B cell (primary cell): ENCODE results near the gene MRPL34. TPM values are rescaled to one million over a fixed set of nuclear protein-coding genes. Genes with fewer than 3 reads are reported as not detected.
A peak's percentile ranks its signal among the peaks of the same experiment; 100 is the strongest.

Experiments used
- ATAC-seq: fragments of 200-7000 bp; cut with Tn5 transposase; one replicate; pipeline ENCODE4 v1.10.0; 2021; ENCODE audit warnings: low read depth, mild to moderate bottlenecking, moderate number of reproducible peaks, moderate library complexity
- CTCF ChIA-PET: fragments of 350-600 bp; sonication (Branson Sonifier 250); formaldehyde crosslinking; loops from one replicate; lab custom pipeline; 2021; ENCODE audit warnings: antibody characterized with exemption, inconsistent platforms; lab: Charles Lee
- POLR2A ChIA-PET: fragments of 350-600 bp; sonication (Branson Sonifier 250); formaldehyde crosslinking; loops from one replicate; lab custom pipeline; 2021; ENCODE audit warnings: antibody characterized with exemption; lab: Charles Lee
- DNase-seq: peaks from one replicate; pipeline ENCODE4 v3.0.0; 2013
- H2AFZ ChIP-seq: 2 replicates; pipeline ENCODE4 v1.6.1; 2012; ENCODE audit warnings: mild to moderate bottlenecking, low read depth, low read length; ENCODE audit not compliant: insufficient read depth, poor library complexity, severe bottlenecking
- H3K27ac ChIP-seq, 2 donors: 1 replicate in 1 of 2; 2 replicates in 1 of 2; pipeline ENCODE4 v1.5.1; 2012 to 2013; ENCODE audit warnings: low read length in 2 of 2, mild to moderate bottlenecking in 2 of 2, moderate library complexity in 1 of 2
- H3K27me3 ChIP-seq, 4 experiments: fragments of 200-600 bp in 1 of 4; sonication (generic) in 1 of 4; replicated peaks in 1 of 4; 1 replicate in 2 of 4; 2 replicates in 2 of 4; pipeline versions ENCODE4 v1.6.1 to v1.7.0; 2013 to 2016; ENCODE audit warnings: low read length in 3 of 4, mild to moderate bottlenecking in 2 of 4, mixed read lengths in 1 of 4, moderate library complexity in 1 of 4; ENCODE audit not compliant: insufficient read depth in 4 of 4, control insufficient read depth in 3 of 4; ENCODE audit errors: control extremely low read depth in 1 of 4
- H3K36me3 ChIP-seq, 2 experiments: replicated peaks in 1 of 2; 1 replicate in 1 of 2; 2 replicates in 1 of 2; pipeline versions ENCODE4 v1.6.1 to v1.7.1; 2013; ENCODE audit warnings: low read length in 1 of 2; ENCODE audit not compliant: insufficient read depth in 2 of 2, control insufficient read depth in 1 of 2; ENCODE audit errors: control extremely low read depth in 1 of 2, extremely low read depth in 1 of 2
- H3K4me1 ChIP-seq, 2 donors: fragments of 200-600 bp in 1 of 2; sonication (generic) in 1 of 2; 1 replicate in 1 of 2; 2 replicates in 1 of 2; pipeline versions ENCODE4 v1.5.1 to v1.6.1; 2013 to 2017; ENCODE audit warnings: low read length in 2 of 2; ENCODE audit not compliant: control insufficient read depth in 2 of 2, insufficient read depth in 2 of 2
- H3K4me2 ChIP-seq: replicated peaks from 2 replicates; pipeline ENCODE3; 2012; ENCODE audit warnings: mild to moderate bottlenecking, low read depth, low read length; ENCODE audit not compliant: poor library complexity, severe bottlenecking
- H3K4me3 ChIP-seq, 5 experiments: fragments of 200-600 bp in 1 of 5; sonication (generic) in 1 of 5; 1 replicate in 3 of 5; 2 replicates in 2 of 5; pipeline versions ENCODE4 v1.5.1 to v1.7.0; 2011 to 2016; ENCODE audit warnings: low read length in 4 of 5, mild to moderate bottlenecking in 4 of 5, low read depth in 2 of 5, control low read depth in 1 of 5, moderate library complexity in 1 of 5; ENCODE audit not compliant: insufficient read depth in 1 of 5; ENCODE audit errors: control extremely low read depth in 1 of 5, extremely low read depth in 1 of 5
- H3K79me2 ChIP-seq: fragments of 200-600 bp; sonication (generic); one replicate; pipeline ENCODE4 v1.6.0; 2016; ENCODE audit warnings: low read length; ENCODE audit not compliant: control insufficient read depth, insufficient read depth
- H3K9ac ChIP-seq: fragments of 200-600 bp; sonication (generic); 2 replicates; pipeline ENCODE4 v1.6.1; 2017; ENCODE audit warnings: mild to moderate bottlenecking, low read length, moderate library complexity
- H3K9me3 ChIP-seq, 3 donors: one replicate each; pipeline versions ENCODE4 v1.6.1 to v1.7.1; 2013; ENCODE audit warnings: low read length in 2 of 3; ENCODE audit not compliant: control insufficient read depth in 2 of 3, insufficient read depth in 1 of 3; ENCODE audit errors: control extremely low read depth in 1 of 3
- H4K20me1 ChIP-seq: 2 replicates; pipeline ENCODE4 v1.6.0; 2012; ENCODE audit warnings: mild to moderate bottlenecking, low read length; ENCODE audit not compliant: insufficient read depth, control insufficient read depth, poor library complexity, severe bottlenecking
- H3K27ac Mint-ChIP-seq: one replicate; pipeline ENCODE4 v1.8.0; 2021; ENCODE audit warnings: mixed read lengths
- H3K27me3 Mint-ChIP-seq: one replicate; pipeline ENCODE4 v1.8.0; 2021; ENCODE audit warnings: mixed read lengths
- H3K4me1 Mint-ChIP-seq: one replicate; pipeline ENCODE4 v1.8.0; 2021; ENCODE audit warnings: mixed read lengths
- H3K4me3 Mint-ChIP-seq: one replicate; pipeline ENCODE4 v1.8.0; 2021; ENCODE audit warnings: mixed read lengths
- H3K9me3 Mint-ChIP-seq: one replicate; pipeline ENCODE4 v1.8.0; 2022; ENCODE audit warnings: mixed read lengths; ENCODE audit not compliant: insufficient read depth
- CTCF ChIP-seq: fragments of 200-600 bp; IDR thresholded peaks from one replicate; pipeline ENCODE4 v1.8.0; 2022; ENCODE audit warnings: antibody characterized with exemption, mild to moderate bottlenecking
- EZH2 ChIP-seq: IDR thresholded peaks from 2 replicates; pipeline ENCODE4 v1.6.1; 2012; ENCODE audit warnings: borderline replicate concordance, low read depth, mild to moderate bottlenecking, moderate library complexity, low read length; ENCODE audit not compliant: insufficient read depth, poor library complexity, severe bottlenecking
- WGBS: methylation state at CpG from one replicate; pipeline ENCODE4 v1.1.5; 2013; ENCODE audit warnings: missing lambda C conversion rate; ENCODE audit not compliant: insufficient coverage; 5-methylcytosine and 5-hydroxymethylcytosine counted together
- intact Hi-C: fragments of 100-400 bp; cut with micrococcal nuclease; formaldehyde crosslinking; loops from one replicate; pipeline ENCODE4 v1.10.0; 2022
- polyA plus RNA-seq: library from polyadenylated mRNA; depleted of rRNA; stranded (reverse); fragments of >200 nt; gene quantifications from 2 replicates; pipeline ENCODE4 v1.2.3, GENCODE V29; 2012
- total RNA-seq, 2 donors: library from RNA; stranded (reverse); fragments of 120-200 nt in 1 of 2; gene quantifications; 1 replicate in 1 of 2; 2 replicates in 1 of 2; pipeline versions ENCODE4 v1.2.3 to v1.2.4, GENCODE V29; 2013 to 2022

The MRPL34 gene
- total and polyA plus RNA-seq, 2 donors (not counting 1 experiment from before 2014, with no cell fraction given) = 16.5 to 45.7 TPM

GRCh38 chr19:17332360-17332676 is 26.6 kb downstream of the MRPL34 start:
- no peak for TF ChIP-seq CTCF
- TF ChIP-seq EZH2 = no peak
- Histone ChIP-seq H3K4me3 (no peak overlapping the region), H4K20me1 (no peaks in the 10 kb centered on the region), H3K4me1 (peaks cover 25 to 35% of the 10 kb centered on the region in 2 donors), H3K36me3 (no peaks in the 10 kb centered on the region), H3K9me3 (peaks cover 0 to 10% (median 0%) of the 10 kb centered on the region in 3 donors), H3K27ac (no peak overlapping the region), H3K9ac (no peak overlapping the region), H3K4me2 (no peak overlapping the region), H3K27me3 (peaks cover 0 to 25% (median 1%) of the 10 kb centered on the region in 4 experiments), H3K79me2 (no peaks in the 10 kb centered on the region), H2AFZ (no peak overlapping the region)
- intact Hi-C loops = no loop called here
- H3K4me3 Mint-ChIP-seq = no peak overlapping the region
- POLR2A ChIA-PET = interaction anchor here (0.6 to 1.4 kb wide), 2 partner anchors 13 to 23 kb away, joined by 4 to 5 read pairs; partner anchors contain the start of gene DDA1
- H3K27me3 Mint-ChIP-seq = peaks cover 6% of the 10 kb centered on the region
- CTCF ChIA-PET = interaction anchor here (0.6 to 1.3 kb wide), 6 partner anchors 13 to 167 kb away, joined by 3 to 4 read pairs (median 3); no protein-coding TSS in a partner anchor
- no peak for DNase-seq
- H3K27ac Mint-ChIP-seq = no peak overlapping the region
- WGBS = 94% methylated on average over 8 of the region's 8 CpGs
- H3K4me1 Mint-ChIP-seq = peaks cover 39% of the 10 kb centered on the region
- no peaks in the 10 kb centered on the region for H3K9me3 Mint-ChIP-seq
- no peak for ATAC-seq

GRCh38 chr19:17332677-17333581 is 27.3 kb downstream of the MRPL34 start:
- H3K4me1 Mint-ChIP-seq = peaks cover 42% of the 10 kb centered on the region
- Histone ChIP-seq H3K4me1 (peaks cover 26 to 39% of the 10 kb centered on the region in 2 donors), H3K9ac (no peak overlapping the region), H3K9me3 (peaks cover 0 to 10% (median 0%) of the 10 kb centered on the region in 3 donors), H2AFZ (no peak overlapping the region), H3K4me2 (no peak overlapping the region), H4K20me1 (no peaks in the 10 kb centered on the region), H3K4me3 (no peak overlapping the region), H3K27me3 (peaks cover 0 to 25% (median 1%) of the 10 kb centered on the region in 4 experiments), H3K36me3 (no peaks in the 10 kb centered on the region), H3K79me2 (peaks cover under 1% of the 10 kb centered on the region), H3K27ac (no peak overlapping the region)
- H3K4me3 Mint-ChIP-seq = no peak overlapping the region
- ATAC-seq (no peak), DNase-seq (peak; percentile 49)
- no peaks in the 10 kb centered on the region for H3K9me3 Mint-ChIP-seq
- H3K27me3 Mint-ChIP-seq = peaks cover 6% of the 10 kb centered on the region
- no peak for TF ChIP-seq EZH2
- no peak for TF ChIP-seq CTCF
- ChIA-PET POLR2A (interaction anchor here (0.6 to 1.4 kb wide), 2 partner anchors 14 to 24 kb away, joined by 4 to 5 read pairs; partner anchors contain the start of gene DDA1), CTCF (interaction anchor here (0.7 to 1.6 kb wide), 7 partner anchors 11 to 59 kb away, joined by 3 to 6 read pairs (median 4); no protein-coding TSS in a partner anchor)
- WGBS = 98% methylated on average over 43 of the region's 45 CpGs
- intact Hi-C loops = no loop called here
- no peak overlapping the region for H3K27ac Mint-ChIP-seq
